Keratinocyte (primary cell): ENCODE results near the gene VPS26B. TPM values are rescaled to one million over a fixed set of nuclear protein-coding genes. Genes with fewer than 3 reads are reported as not detected.

ENCODE experiments used
- DNase-seq: peaks from one replicate; pipeline ENCODE4 v3.0.0-alpha.2; 2011; ENCODE audit warnings: low read depth, missing footprints, low spot score
- FAIRE-seq: peaks from 2 replicates; lab custom pipeline; 2011; peaks lifted over from hg19 to GRCh38; lab: Jason Lieb, UNC
- H2AFZ ChIP-seq: 2 replicates; pipeline ENCODE4 v1.6.0; 2012; ENCODE audit warnings: low read length, control low read depth, inconsistent platforms; ENCODE audit not compliant: control insufficient read depth
- H3K27ac ChIP-seq: 2 replicates; pipeline ENCODE4 v1.5.1; 2011; ENCODE audit warnings: low read length; ENCODE audit not compliant: control insufficient read depth, insufficient read depth
- H3K27me3 ChIP-seq: 3 replicates; pipeline ENCODE4 v1.6.0; 2011; ENCODE audit warnings: low read length; ENCODE audit not compliant: control insufficient read depth, insufficient read depth; ENCODE audit errors: extremely low read depth
- H3K36me3 ChIP-seq, 2 experiments: 2 replicates in 1 of 2; 3 replicates in 1 of 2; pipeline ENCODE4 v1.5.1; 2011; ENCODE audit warnings: low read length in 2 of 2, mild to moderate bottlenecking in 1 of 2; ENCODE audit not compliant: control insufficient read depth in 2 of 2, insufficient read depth in 2 of 2; ENCODE audit errors: extremely low read depth in 1 of 2
- H3K4me1 ChIP-seq: 3 replicates; pipeline ENCODE4 v1.5.1; 2011; ENCODE audit warnings: low read length; ENCODE audit not compliant: control insufficient read depth, insufficient read depth; ENCODE audit errors: extremely low read depth
- H3K4me2 ChIP-seq: 3 replicates; pipeline ENCODE4 v1.6.0; 2011; ENCODE audit warnings: low read depth, low read length; ENCODE audit not compliant: control insufficient read depth, insufficient read depth; ENCODE audit errors: extremely low read depth
- H3K4me3 ChIP-seq, 3 experiments: fragments of 200-600 bp in 1 of 3; sonication (generic) in 1 of 3; 2 replicates in 2 of 3; 3 replicates in 1 of 3; pipeline ENCODE4 v1.5.1; 2011 to 2016; ENCODE audit warnings: low read length in 3 of 3, mild to moderate bottlenecking in 3 of 3, control low read depth in 2 of 3, inconsistent platforms in 1 of 3, low read depth in 1 of 3, mixed read lengths in 1 of 3, mixed run types in 1 of 3, moderate library complexity in 1 of 3; ENCODE audit not compliant: control insufficient read depth in 2 of 3, insufficient read depth in 2 of 3; ENCODE audit errors: extremely low read depth in 1 of 3
- H3K79me2 ChIP-seq: 2 replicates; pipeline ENCODE4 v1.6.0; 2012; ENCODE audit warnings: low read length; ENCODE audit not compliant: control insufficient read depth, insufficient read depth
- H3K9ac ChIP-seq: 3 replicates; pipeline ENCODE4 v1.6.0; 2011; ENCODE audit warnings: low read length; ENCODE audit not compliant: control insufficient read depth, insufficient read depth; ENCODE audit errors: extremely low read depth
- H3K9me1 ChIP-seq: 3 replicates; pipeline ENCODE4 v1.6.0; 2011; ENCODE audit warnings: low read length; ENCODE audit not compliant: control insufficient read depth, insufficient read depth; ENCODE audit errors: extremely low read depth
- H3K9me3 ChIP-seq: 2 replicates; pipeline ENCODE4 v1.5.1; 2012; ENCODE audit warnings: low read depth, low read length; ENCODE audit not compliant: control insufficient read depth
- H4K20me1 ChIP-seq: 3 replicates; pipeline ENCODE4 v1.6.0; 2011; ENCODE audit warnings: low read length; ENCODE audit not compliant: control insufficient read depth, insufficient read depth; ENCODE audit errors: extremely low read depth
- CTCF ChIP-seq, 3 experiments: IDR thresholded peaks in 1 of 3; conservative IDR thresholded peaks in 1 of 3; optimal IDR thresholded peaks in 1 of 3; 2 replicates in 2 of 3; 3 replicates in 1 of 3; pipeline versions ENCODE3 to v1.5.1; 2011; ENCODE audit warnings: low read length in 3 of 3, mild to moderate bottlenecking in 3 of 3, moderate library complexity in 2 of 3, control low read depth in 1 of 3, inconsistent platforms in 1 of 3; ENCODE audit not compliant: insufficient read depth in 2 of 3; ENCODE audit errors: extremely low read depth in 1 of 3
- EZH2 ChIP-seq: IDR thresholded peaks from one replicate; pipeline ENCODE4 v1.6.1; 2012; ENCODE audit warnings: inconsistent platforms, mild to moderate bottlenecking, low read length, moderate library complexity
- dilution Hi-C: fragments of 300-500 bp; cut with MboI; formaldehyde crosslinking; loops from one replicate; pipeline ENCODE4 v1.7.0; 2020; ENCODE audit warnings: low sequenced_read_pairs; ENCODE audit not compliant: extremely low pct_ligation_motif_present
- polyA plus RNA-seq, 5 experiments: library from polyadenylated mRNA; depleted of rRNA in 3 of 5; stranded (reverse) in 3 of 5; stranded (forward) in 1 of 5; unstranded in 1 of 5; fragments of >200 nt; gene quantifications; 1 replicate in 1 of 5; 2 replicates in 3 of 5; 3 replicates in 1 of 5; pipeline versions ENCODE4 v1.2.1 to v1.2.3, GENCODE V29; 2011 to 2012; ENCODE audit warnings: missing spikeins in 2 of 5, low read depth in 1 of 5, low replicate concordance in 1 of 5

VPS26B gene
- polyA plus RNA-seq, 1 donor (not counting 4 experiments of a cell fraction or from before 2014, with no cell fraction given) = 46.9 TPM

GRCh38 chr11:134257101-134257500, 32.6 kb downstream of the VPS26B start:
- peaks cover 2% of the 10 kb centered on the region for H3K9me1 ChIP-seq
- H3K4me3 ChIP-seq = no peak overlapping the region
- DNase-seq (no peak), FAIRE-seq (no peak)
- no peaks in the 10 kb centered on the region for H3K27me3 ChIP-seq
- no peak overlapping the region for H3K27ac ChIP-seq
- dilution Hi-C loops = no loop called here
- no peak overlapping the region for H3K4me2 ChIP-seq
- TF ChIP-seq EZH2 = no peak
- no peak for TF ChIP-seq CTCF (optimal IDR thresholded peaks at IDR 0.05 in 1 of 3, IDR thresholded peaks at IDR 0.05 in 1 of 3, conservative IDR thresholded peaks at IDR 0.05 in 1 of 3; ENCODE audit: extremely low read depth in 1 of 3, insufficient read depth in 2 of 3, low read length in 3 of 3)
- H3K9ac ChIP-seq = no peak overlapping the region
- H3K79me2 ChIP-seq = peaks cover 15% of the 10 kb centered on the region
- no peaks in the 10 kb centered on the region for H3K9me3 ChIP-seq
- peaks cover 17 to 22% of the 10 kb centered on the region in 2 experiments for H3K36me3 ChIP-seq
- peaks cover 3% of the 10 kb centered on the region for H3K4me1 ChIP-seq
- H2AFZ ChIP-seq = no peak overlapping the region
- H4K20me1 ChIP-seq = no peaks in the 10 kb centered on the region

- TF ChIP-seq CTCF (optimal IDR thresholded peaks at IDR 0.05 in 1 of 3, IDR thresholded peaks at IDR 0.05 in 1 of 3, conservative IDR thresholded peaks at IDR 0.05 in 1 of 3; ENCODE audit: extremely low read depth in 1 of 3, insufficient read depth in 2 of 3, low read length in 3 of 3) = no peak
- TF ChIP-seq EZH2 = no peak
- H3K9me1 ChIP-seq = peaks cover 2% of the 10 kb centered on the region
- H3K36me3 ChIP-seq = peaks cover 21 to 29% of the 10 kb centered on the region in 2 experiments
- dilution Hi-C loops = no loop called here
- no peaks in the 10 kb centered on the region for H3K4me1 ChIP-seq
- no peaks in the 10 kb centered on the region for H4K20me1 ChIP-seq
- peaks cover 13% of the 10 kb centered on the region for H3K79me2 ChIP-seq
- H3K4me3 ChIP-seq = no peak overlapping the region
- H3K27me3 ChIP-seq = no peaks in the 10 kb centered on the region
- no peak overlapping the region for H3K9ac ChIP-seq
- H3K4me2 ChIP-seq = no peak overlapping the region
- no peak overlapping the region for H3K27ac ChIP-seq
- H2AFZ ChIP-seq = no peak overlapping the region
- no peaks in the 10 kb centered on the region for H3K9me3 ChIP-seq
- FAIRE-seq = no peak
- DNase-seq = no peak
These were observed 34.1 kb downstream of the VPS26B start for GRCh38 chr11:134258577-134258976.
